A673 (cell line): ENCODE measurements around the gene SOCS2. TPM values are rescaled to one million over a fixed set of nuclear protein-coding genes. Genes with fewer than 3 reads are reported as not detected.

Source experiments
- total RNA-seq: library from RNA; stranded (reverse); gene quantifications from 2 replicates; pipeline ENCODE4 v1.2.3, GENCODE V29; 2021

SOCS2 gene
- total RNA-seq, 1 experiment from 2014 or later, result 1.3 TPM

Other genes starting within 250 kb of the SOCS2 start
- 79.6 and 93.8 TPM in 2 replicates for gene NUDT4, start 194.8 kb upstream of the SOCS2 start, total RNA-seq
- 164 and 177 TPM in 2 replicates for gene UBE2N, start 130.7 kb upstream of the SOCS2 start, total RNA-seq
- gene MRPL42, start 105.2 kb upstream of the SOCS2 start, total RNA-seq, result 179 and 196 TPM in 2 replicates
- 9.1 and 9.4 TPM in 2 replicates for gene CRADD, start 104.7 kb downstream of the SOCS2 start, total RNA-seq